Measurements from ENCODE around the gene PFKFB3.
A peak's percentile ranks its signal among the peaks of the same experiment; 100 is the strongest.
"Not testable (repeated sequence)": the region's sequence is repeated elsewhere in the genome, so short reads cannot be mapped to it uniquely, and the experiment has no call there.

The PFKFB3 gene

DNA sequence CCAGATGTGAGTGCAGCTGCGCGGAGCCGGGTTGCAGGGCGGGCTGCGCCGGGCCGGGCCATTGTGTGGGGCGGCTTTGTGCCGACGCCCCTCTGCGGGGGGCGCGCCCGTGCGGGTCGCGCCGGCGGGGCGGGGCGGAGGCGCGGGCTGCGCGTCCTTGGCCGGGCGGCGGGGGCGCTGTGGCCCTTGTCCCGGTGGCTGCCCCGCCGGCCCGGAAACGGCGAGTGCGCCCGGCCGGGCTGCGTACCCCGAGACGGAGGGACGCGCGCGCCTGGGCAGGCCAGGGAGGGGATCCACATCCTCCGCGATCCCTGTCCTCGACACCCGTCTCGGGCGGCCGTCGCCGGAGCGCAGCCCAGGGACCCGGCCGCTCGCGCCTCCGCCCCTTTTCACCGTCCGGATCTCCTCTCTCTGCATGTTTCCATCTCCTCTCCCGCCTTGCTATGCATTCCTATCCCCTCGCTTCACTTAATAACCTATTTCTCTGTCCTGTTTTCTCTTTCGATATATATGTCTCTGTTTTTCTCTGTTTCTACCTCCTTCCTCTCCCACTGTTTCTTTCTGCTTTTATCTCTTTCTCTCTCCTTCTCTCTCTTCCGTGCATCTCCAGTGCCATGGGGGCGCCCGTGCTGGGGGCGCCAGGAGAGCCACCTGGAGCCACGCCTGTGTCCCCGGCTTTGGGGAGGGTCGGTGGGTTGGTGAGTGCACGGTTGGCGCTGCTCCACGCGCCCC lies 765 bp downstream of the PFKFB3 start:
- DNase-seq: peak; percentile 24

DNA sequence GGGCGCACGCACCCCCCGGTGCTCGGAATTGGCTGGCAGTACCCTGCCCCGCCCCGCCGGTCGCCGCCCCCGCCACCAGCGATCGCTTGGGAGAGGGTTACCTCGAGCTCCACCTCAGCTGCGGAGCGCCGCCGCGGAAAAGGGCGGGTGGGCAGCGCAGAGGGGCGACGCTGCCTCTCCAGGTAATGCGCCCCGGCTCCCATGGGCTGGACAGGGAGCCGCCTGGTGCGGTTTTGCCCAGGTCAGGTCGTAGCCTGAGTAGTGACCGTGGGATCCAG lies 1.3 kb downstream of the PFKFB3 start:
- no peak for DNase-seq

DNA sequence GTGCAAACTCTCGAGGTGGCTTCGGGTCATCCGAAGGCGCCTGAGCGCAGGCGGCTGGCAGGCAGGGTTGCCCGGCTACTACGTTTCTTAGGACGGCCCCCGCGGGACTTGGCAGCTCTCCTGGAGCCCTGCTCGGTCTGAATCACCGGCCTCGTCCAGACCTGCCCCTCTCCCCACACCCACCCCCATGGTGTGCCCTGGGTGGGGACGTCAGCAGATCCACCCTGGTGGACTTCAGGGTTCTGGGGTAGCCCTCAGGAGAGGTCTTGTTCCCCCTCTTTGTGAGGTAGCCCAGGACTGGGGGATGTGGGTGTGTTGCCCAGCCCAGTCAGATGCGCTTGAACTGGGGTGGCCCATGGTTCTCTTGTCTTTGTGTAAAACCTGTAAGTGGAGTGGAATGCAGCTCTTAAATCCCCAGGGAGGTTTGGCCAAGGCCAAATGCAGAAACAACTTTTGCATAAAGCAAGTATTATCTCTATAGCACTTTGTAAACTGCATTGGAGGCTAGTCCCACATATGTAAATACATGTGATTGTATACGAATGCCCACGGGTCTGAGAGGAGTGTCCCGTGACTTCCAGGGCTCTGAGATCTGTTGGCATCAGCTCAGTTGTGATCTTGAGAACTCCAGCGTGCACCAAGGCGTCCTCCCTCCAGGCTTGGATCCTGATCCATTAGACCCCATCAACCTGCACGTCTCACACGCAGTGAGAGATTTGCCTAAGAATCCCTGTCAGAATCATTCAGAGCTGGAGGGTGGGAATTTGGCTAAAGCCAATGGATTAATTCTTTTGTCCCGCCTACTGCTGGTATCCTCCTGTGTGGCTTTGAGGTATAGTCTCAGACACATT lies 1.8 kb downstream of the PFKFB3 start:
- DNase-seq: no peak

DNA sequence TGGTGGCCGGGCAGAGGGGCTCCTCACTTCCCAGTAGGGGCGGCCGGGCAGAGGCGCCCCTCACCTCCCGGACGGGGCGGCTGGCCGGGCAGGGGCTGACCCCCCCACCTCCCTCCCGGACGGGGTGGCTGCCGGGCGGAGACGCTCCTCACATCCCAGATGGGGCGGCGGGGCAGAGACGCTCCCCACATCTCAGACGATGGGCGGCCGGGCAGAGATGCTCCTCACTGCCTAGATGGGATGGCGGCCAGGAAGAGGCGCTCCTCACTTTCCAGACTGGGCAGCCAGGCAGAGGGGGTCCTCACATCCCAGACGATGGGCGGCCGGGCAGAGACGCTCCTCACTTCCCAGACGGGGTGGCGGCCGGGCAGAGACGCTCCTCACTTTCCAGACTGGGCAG lies 3.8 kb downstream of the PFKFB3 start:
- DNase-seq: not testable (repeated sequence)

DNA sequence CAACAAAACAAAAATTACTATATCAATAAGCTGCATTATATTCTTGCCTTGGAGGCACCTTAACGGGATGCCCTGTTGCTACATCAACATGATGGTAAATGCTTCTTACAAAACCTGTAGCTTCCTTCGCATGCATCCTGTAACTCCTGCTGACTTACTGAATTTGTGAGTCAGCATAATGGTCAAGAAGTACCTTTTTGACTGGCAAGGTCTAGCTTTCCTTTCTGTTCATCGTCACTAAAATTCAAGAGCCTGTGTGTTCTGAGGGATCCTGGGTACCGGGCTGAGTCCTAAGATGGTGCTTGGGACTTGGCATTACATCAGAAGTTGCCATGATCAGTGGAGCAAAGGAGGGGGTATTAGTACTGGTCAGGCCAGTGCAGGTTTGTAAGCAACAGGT lies 4.9 kb downstream of the PFKFB3 start:
- DNase-seq: peak; percentile 9

DNA sequence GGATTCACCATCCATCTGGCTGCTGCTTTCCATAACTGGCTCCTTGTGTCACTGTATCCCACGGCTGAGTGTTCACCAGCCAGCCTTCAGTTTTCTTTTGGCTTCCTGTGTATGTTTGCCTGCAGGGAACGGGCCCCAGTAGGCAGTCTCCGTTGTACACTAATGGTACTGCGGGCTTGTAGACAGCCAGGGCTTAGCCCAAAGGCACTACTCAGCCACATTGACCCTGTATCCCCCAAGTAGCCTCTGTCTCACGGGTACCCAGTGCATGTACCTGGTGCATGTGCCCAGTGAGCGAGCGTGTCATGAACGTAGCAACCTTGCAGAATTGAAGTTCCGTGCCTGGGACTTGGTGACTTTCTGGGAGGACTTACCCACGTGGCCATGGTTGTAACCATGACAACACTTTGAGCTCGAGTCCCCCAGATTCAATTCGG lies 6.1 kb downstream of the PFKFB3 start:
- no peak for DNase-seq

DNA sequence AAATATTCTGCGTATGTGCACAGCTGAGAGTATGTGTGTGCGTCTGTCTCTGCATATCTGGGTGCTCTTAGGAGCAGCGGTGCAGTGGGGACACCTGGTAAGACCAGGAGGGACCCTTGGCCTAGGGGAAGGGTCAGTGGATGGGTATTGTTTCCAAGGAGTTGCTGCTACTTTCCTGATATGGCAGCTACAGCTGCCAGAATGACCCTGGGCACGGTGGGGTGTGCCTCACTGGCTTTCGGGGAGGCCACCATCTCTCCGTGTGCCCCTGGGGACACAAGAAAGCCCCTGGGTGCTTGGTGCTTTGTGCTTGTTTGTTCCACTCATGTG lies 8.6 kb downstream of the PFKFB3 start:
- no peak for DNase-seq

DNA sequence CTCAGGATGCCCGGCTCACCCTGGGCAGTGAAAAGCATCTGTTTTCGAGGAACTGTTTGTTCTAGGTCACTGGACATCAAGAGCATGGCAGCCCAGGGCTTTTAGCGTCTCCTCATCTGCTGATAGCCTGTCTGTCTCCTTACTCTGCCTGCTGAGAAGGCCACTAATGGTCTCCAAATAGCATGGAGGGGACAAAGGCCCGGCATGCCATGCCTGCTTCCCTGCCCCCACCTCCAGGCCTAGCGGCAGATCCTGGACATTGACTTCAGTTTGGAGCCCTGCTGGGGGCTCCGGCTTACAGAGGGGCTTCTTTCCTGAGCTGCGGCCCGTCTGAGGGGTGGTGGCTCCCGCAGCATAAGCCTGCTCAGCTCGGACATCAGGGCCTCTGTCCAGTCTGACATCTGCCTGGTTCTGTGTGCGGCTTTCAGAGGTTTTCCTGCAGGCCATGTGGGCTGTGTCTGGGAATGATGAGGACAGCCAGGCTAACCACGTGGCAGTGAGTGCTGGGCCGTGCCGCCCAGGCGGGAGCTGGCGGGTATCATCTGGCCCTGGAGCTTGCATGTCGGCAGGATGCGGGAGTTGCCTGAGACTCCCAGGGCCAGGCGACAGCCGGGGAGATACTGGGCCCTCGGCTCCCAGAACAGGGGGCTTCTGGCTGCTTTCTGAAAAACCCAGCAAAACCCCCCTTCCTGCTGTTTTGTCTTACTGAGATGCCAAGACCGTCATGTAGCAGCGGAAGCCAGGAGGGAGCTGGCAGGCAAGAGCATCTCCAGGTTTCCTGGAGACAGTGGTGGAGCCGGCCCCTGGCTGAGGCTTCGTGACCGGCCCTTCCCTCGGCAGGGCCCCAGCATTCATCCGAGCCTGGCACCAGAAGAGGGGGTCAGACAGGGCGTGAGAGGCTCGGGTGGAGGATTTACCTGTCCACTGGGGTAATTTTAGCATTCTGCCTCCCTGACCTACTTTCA lies 9.2 kb downstream of the PFKFB3 start:
- DNase-seq: no peak

DNA sequence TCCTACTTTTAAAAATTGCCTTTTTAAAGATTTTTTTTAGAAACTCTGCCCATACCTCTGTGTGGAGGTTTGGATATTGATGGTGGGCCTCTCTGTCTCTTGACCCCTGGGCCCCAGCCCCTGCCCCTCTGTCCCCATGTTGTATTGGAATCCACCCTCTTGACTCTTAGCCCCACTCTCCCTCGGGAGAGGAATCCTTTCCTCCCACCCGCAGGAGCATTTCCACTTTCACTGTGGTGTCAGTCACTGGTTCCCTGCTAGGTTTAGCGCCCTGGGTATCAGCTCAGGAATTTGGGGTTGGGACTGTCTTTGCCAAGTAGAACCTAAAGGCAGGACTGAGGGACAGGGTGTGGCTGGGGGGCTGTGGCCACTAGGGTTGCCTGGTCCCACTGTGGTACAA lies 10.1 kb downstream of the PFKFB3 start:
- DNase-seq: no peak

DNA sequence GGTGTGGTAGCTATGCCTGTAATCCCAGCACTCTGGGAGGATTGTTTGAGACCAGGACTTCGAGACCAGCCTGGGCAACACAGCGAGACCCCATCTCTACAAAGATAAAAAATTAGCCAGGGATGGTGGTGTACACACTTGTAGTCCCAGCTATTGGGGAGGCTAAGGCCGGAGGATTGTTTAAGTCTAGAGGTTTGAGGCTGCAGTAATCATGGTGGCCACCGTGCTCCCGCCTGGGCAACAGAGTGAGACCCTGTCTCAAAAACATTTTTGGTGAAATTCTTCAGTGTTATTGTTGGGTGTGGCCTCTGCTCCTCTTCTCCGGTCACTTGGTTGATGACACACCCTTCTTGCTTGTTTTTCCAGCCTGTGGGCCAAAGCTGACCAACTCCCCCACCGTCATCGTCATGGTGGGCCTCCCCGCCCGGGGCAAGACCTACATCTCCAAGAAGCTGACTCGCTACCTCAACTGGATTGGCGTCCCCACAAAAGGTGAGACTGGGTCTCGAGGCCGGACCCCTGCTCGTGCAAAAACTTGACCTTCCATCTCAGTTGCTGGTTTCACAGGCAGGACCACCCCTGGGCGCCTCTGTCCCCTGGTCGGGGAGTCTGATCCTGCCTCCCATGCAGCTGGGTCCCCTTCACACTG lies 10.6 kb downstream of the PFKFB3 start:
- no peak for DNase-seq

DNA sequence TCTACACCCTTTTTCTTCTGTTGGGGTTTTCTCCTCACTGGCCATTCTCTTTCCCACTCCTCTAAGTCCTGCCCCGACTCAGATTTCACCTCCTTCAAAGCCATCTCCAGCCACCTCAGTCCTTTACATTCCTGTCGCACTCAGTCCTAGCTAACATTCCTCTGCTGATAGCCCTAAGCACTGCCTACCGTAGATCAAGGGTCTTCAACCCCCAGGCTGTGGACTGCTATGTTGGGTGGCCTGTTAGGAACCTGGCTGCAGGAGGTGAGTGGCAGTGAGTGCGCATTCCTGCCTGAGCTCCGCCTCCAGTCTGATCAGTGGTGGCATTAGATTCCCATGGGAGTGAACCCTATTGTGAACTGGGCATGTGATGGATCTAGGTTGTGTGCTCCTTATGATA lies 11.2 kb downstream of the PFKFB3 start:
- DNase-seq: no peak

DNA sequence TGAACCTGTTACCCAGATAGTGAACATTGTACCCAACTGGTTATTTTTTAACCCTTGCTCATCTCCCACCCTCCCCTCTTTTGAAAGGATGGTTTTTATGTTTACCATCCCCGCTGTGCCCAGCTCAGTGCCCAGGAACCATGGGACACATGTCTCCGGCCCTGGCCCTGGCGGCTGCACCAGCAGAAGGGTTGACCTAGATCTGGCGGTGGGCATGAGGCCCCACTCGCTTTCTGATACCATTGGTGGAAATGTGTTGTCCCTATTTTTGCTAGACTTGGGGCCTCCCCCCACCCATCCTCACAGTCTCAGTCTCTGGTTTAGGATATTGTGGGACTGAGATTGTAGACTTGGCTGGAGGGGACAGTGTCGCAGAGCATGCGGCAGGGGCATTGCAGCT lies 11.9 kb downstream of the PFKFB3 start:
- no peak for DNase-seq

DNA sequence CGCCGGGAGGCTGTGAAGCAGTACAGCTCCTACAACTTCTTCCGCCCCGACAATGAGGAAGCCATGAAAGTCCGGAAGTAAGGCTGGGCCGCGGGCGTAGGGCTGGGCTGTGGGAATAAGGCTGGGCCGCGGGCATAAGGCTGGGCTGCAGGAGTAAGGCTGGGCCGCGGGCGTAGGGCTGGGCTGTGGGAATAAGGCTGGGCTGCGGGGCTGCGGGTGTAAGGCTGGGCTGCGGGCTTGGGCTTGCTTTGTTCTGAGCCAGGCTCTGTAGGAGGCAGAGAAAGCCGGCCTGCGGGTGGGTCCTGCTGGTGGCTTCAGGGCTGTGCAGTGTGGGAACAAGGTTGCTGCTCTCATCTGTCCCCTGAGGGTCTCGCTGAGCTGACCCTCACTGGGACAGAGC lies 12.5 kb downstream of the PFKFB3 start:
- no peak for DNase-seq

DNA sequence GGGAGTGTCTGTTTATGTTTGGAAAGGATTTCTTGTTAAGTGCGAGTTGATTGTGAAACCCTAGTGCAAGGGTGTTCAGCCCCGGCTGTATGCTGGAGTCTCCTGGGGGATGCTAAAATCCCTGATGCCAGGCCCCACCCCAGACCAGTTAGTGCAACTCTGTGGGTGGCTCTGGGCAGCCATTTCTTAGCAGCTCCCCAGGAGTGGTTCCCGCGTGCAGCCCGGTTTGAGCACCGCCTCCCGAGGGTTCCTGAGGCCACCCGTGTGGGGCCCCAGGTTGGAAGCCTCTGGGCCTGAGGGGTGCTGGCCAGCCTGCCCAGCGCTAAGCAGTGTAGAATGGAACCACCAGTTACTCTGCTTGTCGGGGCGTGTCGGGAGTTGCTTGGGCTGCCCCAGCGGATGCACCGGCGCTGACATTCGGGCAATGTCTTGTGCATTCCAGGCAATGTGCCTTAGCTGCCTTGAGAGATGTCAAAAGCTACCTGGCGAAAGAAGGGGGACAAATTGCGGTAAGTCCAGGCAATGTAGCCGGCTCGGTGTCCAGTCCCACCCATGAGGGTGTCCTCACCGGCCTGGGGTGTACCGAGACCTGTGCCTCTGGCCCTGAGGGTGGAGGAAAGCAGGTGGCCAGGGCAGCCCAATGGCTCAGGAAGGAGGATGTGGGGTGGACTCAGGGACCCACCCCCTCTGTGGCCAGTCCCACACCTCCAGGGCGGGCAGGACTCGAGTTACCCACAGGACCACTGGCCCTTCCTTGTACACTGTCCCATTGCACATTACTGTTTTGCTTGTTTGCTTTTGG lies 13.2 kb downstream of the PFKFB3 start:
- DNase-seq: no peak

DNA sequence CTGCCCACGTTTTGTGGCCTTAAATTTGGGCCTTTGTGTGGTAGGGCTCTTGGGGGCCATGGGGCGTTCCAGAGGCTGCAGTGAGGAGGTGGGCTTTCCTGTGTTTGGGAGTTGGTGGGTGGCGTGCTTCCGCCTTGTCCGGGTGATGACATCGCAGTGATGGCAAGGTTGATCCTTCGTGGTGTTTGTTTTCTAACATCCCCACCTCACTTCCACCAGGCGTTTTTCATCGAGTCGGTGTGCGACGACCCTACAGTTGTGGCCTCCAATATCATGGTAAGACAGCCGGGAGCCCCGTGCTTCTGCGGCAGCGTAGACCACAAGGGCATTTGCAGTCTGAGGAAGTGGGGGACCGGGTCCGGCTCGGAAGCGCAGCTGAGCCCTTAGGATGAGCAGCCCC lies 14.2 kb downstream of the PFKFB3 start:
- no peak for DNase-seq

DNA sequence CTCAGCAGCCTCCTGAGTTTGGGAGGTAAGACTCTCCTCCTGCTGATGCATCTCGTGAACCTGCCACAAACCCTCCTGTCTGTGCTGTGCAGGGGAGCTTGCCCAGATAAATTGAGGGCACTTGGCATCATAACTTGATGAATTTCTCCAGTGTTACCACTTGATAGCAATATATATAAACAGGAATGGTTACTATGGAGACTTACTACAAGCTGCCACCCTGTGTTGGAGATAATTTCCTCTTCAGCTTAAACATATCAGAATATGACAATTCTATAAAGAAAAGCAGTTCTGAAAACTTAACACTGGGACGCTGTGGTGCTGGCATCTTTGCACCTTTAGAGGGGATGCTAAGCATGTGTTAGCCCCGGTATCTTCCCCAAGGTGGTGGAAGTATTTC lies 14.9 kb downstream of the PFKFB3 start:
- no peak for DNase-seq

DNA sequence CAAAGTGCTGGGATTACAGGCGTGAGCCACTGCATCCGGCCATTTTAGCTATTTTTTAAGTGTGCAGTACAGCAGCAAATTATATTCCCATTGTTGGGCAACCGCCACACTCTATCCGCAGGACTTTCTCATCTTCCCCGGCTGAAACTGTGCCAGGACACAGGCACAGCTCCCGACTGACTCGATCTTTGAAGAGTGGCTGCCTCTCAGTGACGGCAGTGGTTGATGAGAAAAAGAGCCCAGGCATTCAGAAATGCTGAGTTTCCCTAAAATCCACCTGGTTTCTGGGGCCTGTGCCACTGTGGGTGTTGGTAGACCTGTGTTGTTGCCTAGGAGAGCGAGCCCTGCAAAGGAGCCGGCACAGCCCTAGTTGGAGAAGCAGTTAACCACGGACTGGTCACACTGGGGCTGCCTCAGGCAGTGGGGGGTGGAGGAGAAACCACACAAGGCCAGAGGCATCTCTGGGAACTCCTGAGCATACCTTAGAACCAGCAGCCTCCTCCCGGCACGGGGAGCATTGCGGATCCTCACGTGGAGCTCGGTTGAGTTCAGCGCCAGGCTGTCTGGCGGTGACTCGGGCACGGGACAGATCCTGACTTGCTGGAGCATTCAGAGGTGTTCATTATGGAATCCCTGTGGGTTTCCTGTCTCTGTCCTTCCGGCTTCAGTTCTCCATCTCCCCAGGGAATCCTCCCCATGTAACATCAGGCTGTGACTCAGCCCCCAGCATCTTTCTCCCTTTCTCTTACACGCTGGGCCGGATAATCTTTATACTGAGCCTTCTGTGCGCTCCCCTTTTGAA lies 16.2 kb downstream of the PFKFB3 start:
- no peak for DNase-seq

DNA sequence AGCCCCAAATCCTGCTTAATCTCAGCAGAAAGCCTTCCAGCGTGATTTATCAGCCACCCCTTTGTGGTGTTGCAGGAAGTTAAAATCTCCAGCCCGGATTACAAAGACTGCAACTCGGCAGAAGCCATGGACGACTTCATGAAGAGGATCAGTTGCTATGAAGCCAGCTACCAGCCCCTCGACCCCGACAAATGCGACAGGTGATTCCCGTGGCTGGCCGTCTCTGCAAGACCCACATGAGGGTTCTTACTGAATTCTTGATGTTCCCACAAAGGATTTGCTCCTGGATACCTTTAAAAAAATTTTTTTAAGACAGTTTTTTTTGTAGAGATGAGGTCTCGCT lies 16.7 kb downstream of the PFKFB3 start:
- DNase-seq: no peak

DNA sequence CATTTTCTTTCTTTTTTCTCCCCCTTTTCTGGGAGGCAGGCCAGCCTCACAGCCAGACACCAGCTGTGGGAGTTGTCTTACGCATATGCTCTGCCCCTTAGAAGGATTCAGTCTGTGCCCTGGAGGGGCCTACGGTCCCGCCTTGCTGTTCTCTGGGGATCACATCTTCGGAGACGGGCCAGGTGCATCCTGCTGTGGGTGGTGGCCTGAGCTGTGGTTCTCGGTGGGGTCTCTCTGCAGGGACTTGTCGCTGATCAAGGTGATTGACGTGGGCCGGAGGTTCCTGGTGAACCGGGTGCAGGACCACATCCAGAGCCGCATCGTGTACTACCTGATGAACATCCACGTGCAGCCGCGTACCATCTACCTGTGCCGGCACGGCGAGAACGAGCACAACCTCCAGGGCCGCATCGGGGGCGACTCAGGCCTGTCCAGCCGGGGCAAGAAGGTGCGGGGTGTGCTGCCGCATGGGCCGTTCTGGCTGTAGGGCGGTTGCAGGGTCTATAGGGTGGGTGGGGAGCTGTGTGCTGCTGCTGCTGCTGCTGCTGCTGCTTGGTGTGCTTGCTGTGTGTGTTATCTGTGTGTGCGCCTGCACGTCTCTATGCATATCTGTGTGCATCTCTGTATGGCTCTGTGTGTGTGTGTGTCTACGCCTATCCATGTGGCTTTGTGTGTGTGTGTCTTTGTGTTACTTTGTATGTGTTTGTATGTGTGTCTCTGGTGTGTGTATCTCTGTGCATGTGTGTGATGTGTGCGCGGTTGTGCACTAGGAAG lies 17.9 kb downstream of the PFKFB3 start:
- no peak for DNase-seq

DNA sequence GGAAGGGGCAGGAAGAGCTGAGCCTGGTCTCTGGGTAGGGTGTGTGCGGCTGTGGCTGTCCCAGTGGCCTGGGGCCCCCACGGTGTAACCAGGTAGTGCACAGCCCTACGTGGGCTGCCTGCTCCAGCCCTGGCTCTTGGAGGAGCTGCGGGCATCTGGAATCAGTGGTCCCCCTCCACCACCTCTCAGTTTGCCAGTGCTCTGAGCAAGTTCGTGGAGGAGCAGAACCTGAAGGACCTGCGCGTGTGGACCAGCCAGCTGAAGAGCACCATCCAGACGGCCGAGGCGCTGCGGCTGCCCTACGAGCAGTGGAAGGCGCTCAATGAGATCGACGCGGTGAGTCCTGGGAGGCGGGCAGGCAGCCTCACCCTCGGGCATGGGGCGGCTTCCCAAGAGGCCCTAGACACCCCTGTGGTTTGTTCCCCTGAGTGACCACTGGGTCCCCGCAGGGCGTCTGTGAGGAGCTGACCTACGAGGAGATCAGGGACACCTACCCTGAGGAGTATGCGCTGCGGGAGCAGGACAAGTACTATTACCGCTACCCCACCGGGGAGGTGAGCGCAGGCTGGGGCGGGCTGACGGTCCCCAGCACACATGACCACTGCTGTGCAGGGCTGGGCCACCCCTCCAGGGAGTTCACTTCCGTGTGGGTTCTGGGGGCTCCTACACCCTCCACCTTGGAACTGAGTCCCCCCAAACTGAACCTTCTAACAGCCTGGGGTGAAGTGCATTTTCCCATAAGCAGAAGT lies 18.6 kb downstream of the PFKFB3 start:
- no peak for DNase-seq

All from MV-4-11 (cell line).